ENCODE results near the gene TTN. TPM values are rescaled to one million over a fixed set of nuclear protein-coding genes. Genes with fewer than 3 reads are reported as not detected.

TTN gene
- total and polyA plus RNA-seq, 4 donors, result 0.98 to 4.5 (median 1.9) TPM

- no peak for DNase-seq (ENCODE audit: low read depth in 4 of 6, low spot score in 6 of 6)
- Histone ChIP-seq H3K9me3 (ENCODE audit: control insufficient read depth, insufficient read depth, low read length) (no peaks in the 10 kb centered on the region), H3K36me3 (ENCODE audit: control insufficient read depth, insufficient read depth, low read length) (no peaks in the 10 kb centered on the region), H3K27ac (ENCODE audit: low read depth, low read length) (no peak overlapping the region), H3K4me3 (ENCODE audit: low read depth, low read length) (no peak overlapping the region), H3K27me3 (ENCODE audit: control insufficient read depth, insufficient read depth, low read length) (no peaks in the 10 kb centered on the region), H3K4me1 (ENCODE audit: control insufficient read depth, insufficient read depth, low read length) (no peaks in the 10 kb centered on the region)
- WGBS (ENCODE audit: insufficient coverage), result 50% methylated on average over 2 of the region's 9 CpGs
Observed at GRCh38 chr2:178700922-178701342, 106.3 kb downstream of the TTN start.

- no peaks in the 10 kb centered on the region for H3K36me3 ChIP-seq (ENCODE audit: control insufficient read depth, insufficient read depth, low read length)
- no CpG with 5 or more reads among the region's 3 CpGs for WGBS (ENCODE audit: insufficient coverage)
Observed at GRCh38 chr2:178700136-178700535, 107.1 kb downstream of the TTN start.

GRCh38 chr2:178692845-178693244 is 114.4 kb downstream of the TTN start:
- no peaks in the 10 kb centered on the region for H3K27me3 ChIP-seq (ENCODE audit: control insufficient read depth, insufficient read depth, low read length)
- H3K27ac ChIP-seq (ENCODE audit: low read depth, low read length), result no peak overlapping the region
- WGBS (ENCODE audit: insufficient coverage), result no CpG with 5 or more reads among the region's 2 CpGs
- H3K36me3 ChIP-seq (ENCODE audit: control insufficient read depth, insufficient read depth, low read length), result no peaks in the 10 kb centered on the region
- no peak overlapping the region for H3K4me3 ChIP-seq (ENCODE audit: low read depth, low read length)
- no peaks in the 10 kb centered on the region for H3K4me1 ChIP-seq (ENCODE audit: control insufficient read depth, insufficient read depth, low read length)
- no peak for DNase-seq (ENCODE audit: low read depth in 4 of 6, low spot score in 6 of 6)
- H3K9me3 ChIP-seq (ENCODE audit: control insufficient read depth, insufficient read depth, low read length), result no peaks in the 10 kb centered on the region

More at GRCh38 chr2:178700136-178700535, 107.1 kb downstream of the TTN start:
- no peak overlapping the region for H3K4me3 ChIP-seq (ENCODE audit: low read depth, low read length)
- H3K27ac ChIP-seq (ENCODE audit: low read depth, low read length), result no peak overlapping the region
- no peaks in the 10 kb centered on the region for H3K4me1 ChIP-seq (ENCODE audit: control insufficient read depth, insufficient read depth, low read length)
- H3K9me3 ChIP-seq (ENCODE audit: control insufficient read depth, insufficient read depth, low read length), result no peaks in the 10 kb centered on the region
- no peak for DNase-seq (ENCODE audit: low read depth in 4 of 6, low spot score in 6 of 6)
- H3K27me3 ChIP-seq (ENCODE audit: control insufficient read depth, insufficient read depth, low read length), result no peaks in the 10 kb centered on the region

- WGBS (ENCODE audit: insufficient coverage), result no CpG with 5 or more reads among the region's 1 CpG
- no peaks in the 10 kb centered on the region for H3K36me3 ChIP-seq (ENCODE audit: control insufficient read depth, insufficient read depth, low read length)
Observed at GRCh38 chr2:178689808-178690207, 117.4 kb downstream of the TTN start.

GRCh38 chr2:178683877-178684276 is 123.3 kb downstream of the TTN start:
- Histone ChIP-seq H3K4me1 (ENCODE audit: control insufficient read depth, insufficient read depth, low read length) (no peaks in the 10 kb centered on the region), H3K27ac (ENCODE audit: low read depth, low read length) (no peak overlapping the region), H3K36me3 (ENCODE audit: control insufficient read depth, insufficient read depth, low read length) (no peaks in the 10 kb centered on the region), H3K4me3 (ENCODE audit: low read depth, low read length) (no peak overlapping the region), H3K27me3 (ENCODE audit: control insufficient read depth, insufficient read depth, low read length) (no peaks in the 10 kb centered on the region), H3K9me3 (ENCODE audit: control insufficient read depth, insufficient read depth, low read length) (no peaks in the 10 kb centered on the region)
- no peak for DNase-seq (ENCODE audit: low read depth in 4 of 6, low spot score in 6 of 6)
- WGBS (ENCODE audit: insufficient coverage), result 67% methylated on average over 1 of the region's 1 CpG

More at GRCh38 chr2:178689808-178690207, 117.4 kb downstream of the TTN start:
- no peak for DNase-seq (ENCODE audit: low read depth in 4 of 6, low spot score in 6 of 6)
- H3K4me3 ChIP-seq (ENCODE audit: low read depth, low read length), result no peak overlapping the region
- no peaks in the 10 kb centered on the region for H3K27me3 ChIP-seq (ENCODE audit: control insufficient read depth, insufficient read depth, low read length)
- no peaks in the 10 kb centered on the region for H3K4me1 ChIP-seq (ENCODE audit: control insufficient read depth, insufficient read depth, low read length)
- no peak overlapping the region for H3K27ac ChIP-seq (ENCODE audit: low read depth, low read length)
- H3K9me3 ChIP-seq (ENCODE audit: control insufficient read depth, insufficient read depth, low read length), result no peaks in the 10 kb centered on the region

- no peaks in the 10 kb centered on the region for H3K4me1 ChIP-seq (ENCODE audit: control insufficient read depth, insufficient read depth, low read length)
- WGBS (ENCODE audit: insufficient coverage), result no CpG with 5 or more reads among the region's 4 CpGs
- no peaks in the 10 kb centered on the region for H3K36me3 ChIP-seq (ENCODE audit: control insufficient read depth, insufficient read depth, low read length)
- H3K27me3 ChIP-seq (ENCODE audit: control insufficient read depth, insufficient read depth, low read length), result no peaks in the 10 kb centered on the region
- no peak overlapping the region for H3K27ac ChIP-seq (ENCODE audit: low read depth, low read length)
- H3K9me3 ChIP-seq (ENCODE audit: control insufficient read depth, insufficient read depth, low read length), result no peaks in the 10 kb centered on the region
- DNase-seq (ENCODE audit: low read depth in 4 of 6, low spot score in 6 of 6), result no peak
- no peak overlapping the region for H3K4me3 ChIP-seq (ENCODE audit: low read depth, low read length)
Observed at GRCh38 chr2:178681081-178681480, 126.1 kb downstream of the TTN start.

- Histone ChIP-seq H3K27ac (ENCODE audit: low read depth, low read length) (no peak overlapping the region), H3K4me1 (ENCODE audit: control insufficient read depth, insufficient read depth, low read length) (no peaks in the 10 kb centered on the region), H3K4me3 (ENCODE audit: low read depth, low read length) (no peak overlapping the region), H3K36me3 (ENCODE audit: control insufficient read depth, insufficient read depth, low read length) (no peaks in the 10 kb centered on the region), H3K9me3 (ENCODE audit: control insufficient read depth, insufficient read depth, low read length) (no peaks in the 10 kb centered on the region), H3K27me3 (ENCODE audit: control insufficient read depth, insufficient read depth, low read length) (no peaks in the 10 kb centered on the region)
- WGBS (ENCODE audit: insufficient coverage), result no CpG with 5 or more reads among the region's 1 CpG
- DNase-seq (ENCODE audit: low read depth in 4 of 6, low spot score in 6 of 6), result no peak
Observed at GRCh38 chr2:178679891-178680290, 127.3 kb downstream of the TTN start.

GRCh38 chr2:178677599-178677998 is 129.6 kb downstream of the TTN start:
- Histone ChIP-seq H3K27me3 (ENCODE audit: control insufficient read depth, insufficient read depth, low read length) (no peaks in the 10 kb centered on the region), H3K27ac (ENCODE audit: low read depth, low read length) (no peak overlapping the region), H3K4me3 (ENCODE audit: low read depth, low read length) (no peak overlapping the region), H3K4me1 (ENCODE audit: control insufficient read depth, insufficient read depth, low read length) (no peaks in the 10 kb centered on the region), H3K36me3 (ENCODE audit: control insufficient read depth, insufficient read depth, low read length) (no peaks in the 10 kb centered on the region), H3K9me3 (ENCODE audit: control insufficient read depth, insufficient read depth, low read length) (no peaks in the 10 kb centered on the region)
- no peak for DNase-seq (ENCODE audit: low read depth in 4 of 6, low spot score in 6 of 6)
- 89% methylated on average over 1 of the region's 2 CpGs for WGBS (ENCODE audit: insufficient coverage)

- no peak for DNase-seq (ENCODE audit: low read depth in 4 of 6, low spot score in 6 of 6)
- Histone ChIP-seq H3K4me1 (ENCODE audit: control insufficient read depth, insufficient read depth, low read length) (no peaks in the 10 kb centered on the region), H3K36me3 (ENCODE audit: control insufficient read depth, insufficient read depth, low read length) (no peaks in the 10 kb centered on the region), H3K4me3 (ENCODE audit: low read depth, low read length) (no peak overlapping the region), H3K27me3 (ENCODE audit: control insufficient read depth, insufficient read depth, low read length) (no peaks in the 10 kb centered on the region), H3K9me3 (ENCODE audit: control insufficient read depth, insufficient read depth, low read length) (no peaks in the 10 kb centered on the region), H3K27ac (ENCODE audit: low read depth, low read length) (no peak overlapping the region)
- no CpG with 5 or more reads among the region's 5 CpGs for WGBS (ENCODE audit: insufficient coverage)
Observed at GRCh38 chr2:178676046-178676445, 131.2 kb downstream of the TTN start.

- no peaks in the 10 kb centered on the region for H3K9me3 ChIP-seq (ENCODE audit: control insufficient read depth, insufficient read depth, low read length)
- no peak overlapping the region for H3K4me3 ChIP-seq (ENCODE audit: low read depth, low read length)
- no peak for DNase-seq (ENCODE audit: low read depth in 4 of 6, low spot score in 6 of 6)
- H3K27ac ChIP-seq (ENCODE audit: low read depth, low read length), result no peak overlapping the region
- no peaks in the 10 kb centered on the region for H3K27me3 ChIP-seq (ENCODE audit: control insufficient read depth, insufficient read depth, low read length)
- WGBS (ENCODE audit: insufficient coverage), result 100% methylated on average over 1 of the region's 4 CpGs
- H3K4me1 ChIP-seq (ENCODE audit: control insufficient read depth, insufficient read depth, low read length), result no peaks in the 10 kb centered on the region
- no peaks in the 10 kb centered on the region for H3K36me3 ChIP-seq (ENCODE audit: control insufficient read depth, insufficient read depth, low read length)
Observed at GRCh38 chr2:178674122-178674521, 133.1 kb downstream of the TTN start.
